H9 (cell line): ENCODE results near the gene C6orf47. TPM values are rescaled to one million over a fixed set of nuclear protein-coding genes. Genes with fewer than 3 reads are reported as not detected.
A peak's percentile ranks its signal among the peaks of the same experiment; 100 is the strongest.

ENCODE experiments used
- DNase-seq: peaks from one replicate; pipeline ENCODE4 v3.0.0-alpha.2; 2017
- H2AFZ ChIP-seq: one replicate; pipeline ENCODE4 v1.6.1; 2013; ENCODE audit warnings: mild to moderate bottlenecking, low read length, control low read depth, moderate library complexity
- H2AK5ac ChIP-seq: 2 replicates; pipeline ENCODE4 v1.6.1; 2013; ENCODE audit warnings: low read length, control low read depth, mixed read lengths; ENCODE audit not compliant: insufficient read length
- H2BK120ac ChIP-seq: one replicate; pipeline ENCODE4 v1.6.1; 2013; ENCODE audit warnings: low read depth, mild to moderate bottlenecking, low read length, control low read depth, inconsistent platforms; ENCODE audit not compliant: poor library complexity, severe bottlenecking
- H2BK12ac ChIP-seq: 2 replicates; pipeline ENCODE4 v1.6.1; 2013; ENCODE audit warnings: low read length, control low read depth, mixed read lengths, low read depth; ENCODE audit not compliant: insufficient read length
- H2BK15ac ChIP-seq: 2 replicates; pipeline ENCODE4 v1.6.1; 2013; ENCODE audit warnings: low read depth, low read length, control low read depth
- H2BK20ac ChIP-seq: one replicate; pipeline ENCODE4 v1.6.1; 2013; ENCODE audit warnings: low read depth, mild to moderate bottlenecking, low read length, control low read depth, inconsistent platforms; ENCODE audit not compliant: poor library complexity, severe bottlenecking
- H2BK5ac ChIP-seq: 2 replicates; pipeline ENCODE4 v1.6.1; 2013; ENCODE audit warnings: low read length, control low read depth, mixed read lengths; ENCODE audit not compliant: insufficient read length
- H3K14ac ChIP-seq: 2 replicates; pipeline ENCODE4 v1.6.1; 2013; ENCODE audit warnings: low read length, control low read depth; ENCODE audit not compliant: insufficient read depth
- H3K18ac ChIP-seq: 2 replicates; pipeline ENCODE4 v1.6.1; 2013; ENCODE audit warnings: low read depth, mild to moderate bottlenecking, mixed read lengths, low read length, control low read depth; ENCODE audit not compliant: insufficient read length
- H3K23ac ChIP-seq: 2 replicates; pipeline ENCODE4 v1.6.1; 2013; ENCODE audit warnings: low read length, control low read depth, mixed read lengths, low read depth; ENCODE audit not compliant: insufficient read length
- H3K23me2 ChIP-seq: 2 replicates; pipeline ENCODE4 v1.6.1; 2013; ENCODE audit warnings: low read depth, mild to moderate bottlenecking, mixed read lengths, low read length, control low read depth; ENCODE audit not compliant: insufficient read length, poor library complexity, severe bottlenecking
- H3K27ac ChIP-seq: 2 replicates; pipeline ENCODE4 v1.5.1; 2013; ENCODE audit warnings: low read length, control low read depth, mixed read lengths, low read depth; ENCODE audit not compliant: insufficient read length
- H3K27me3 ChIP-seq: 2 replicates; pipeline ENCODE4 v1.6.1; 2013; ENCODE audit warnings: low read length, control low read depth, inconsistent platforms; ENCODE audit not compliant: insufficient read depth
- H3K4ac ChIP-seq: 2 replicates; pipeline ENCODE4 v1.6.1; 2013; ENCODE audit warnings: low read depth, mild to moderate bottlenecking, control low read depth, inconsistent platforms, low read length, moderate library complexity
- H3K4me1 ChIP-seq: 2 replicates; pipeline ENCODE4 v1.6.1; 2013; ENCODE audit warnings: low read length, control low read depth, inconsistent platforms; ENCODE audit not compliant: insufficient read depth
- H3K4me2 ChIP-seq: 2 replicates; pipeline ENCODE4 v1.6.1; 2013; ENCODE audit warnings: low read length, control low read depth, mixed read lengths; ENCODE audit not compliant: insufficient read length, insufficient read depth
- H3K56ac ChIP-seq: 2 replicates; pipeline ENCODE4 v1.6.1; 2013; ENCODE audit warnings: low read depth, mild to moderate bottlenecking, mixed read lengths, low read length, control low read depth; ENCODE audit not compliant: insufficient read length
- H3K79me1 ChIP-seq: 2 replicates; pipeline ENCODE4 v1.6.1; 2013; ENCODE audit warnings: low read depth, mild to moderate bottlenecking, moderate library complexity, low read length, control low read depth, inconsistent platforms; ENCODE audit not compliant: insufficient read depth, poor library complexity, severe bottlenecking
- H3K79me2 ChIP-seq: 2 replicates; pipeline ENCODE4 v1.6.1; 2013; ENCODE audit warnings: low read length, control low read depth, inconsistent platforms; ENCODE audit not compliant: insufficient read depth
- H3K9ac ChIP-seq: 2 replicates; pipeline ENCODE4 v1.6.1; 2013; ENCODE audit warnings: low read length, control low read depth, mixed read lengths; ENCODE audit not compliant: insufficient read length; ENCODE audit errors: extremely low read depth
- H3K9me3 ChIP-seq: one replicate; pipeline ENCODE4 v1.6.1; 2013; ENCODE audit warnings: low read depth, low read length, inconsistent platforms; ENCODE audit not compliant: control insufficient read depth
- H3T11ph ChIP-seq: one replicate; pipeline ENCODE4 v1.6.1; 2013; ENCODE audit warnings: mild to moderate bottlenecking, low read length, control low read depth, inconsistent platforms
- H4K20me1 ChIP-seq: one replicate; pipeline ENCODE4 v1.6.1; 2013; ENCODE audit not compliant: control insufficient read depth, insufficient read length, insufficient read depth
- H4K5ac ChIP-seq: 2 replicates; pipeline ENCODE4 v1.6.1; 2013; ENCODE audit warnings: low read depth, mild to moderate bottlenecking, mixed read lengths, low read length, control low read depth; ENCODE audit not compliant: insufficient read length
- H4K8ac ChIP-seq: replicated peaks from 2 replicates; pipeline ENCODE4 v1.6.1; 2013; ENCODE audit warnings: low read length, control low read depth, mixed read lengths, low read depth; ENCODE audit not compliant: insufficient read length
- H4K91ac ChIP-seq: 2 replicates; pipeline ENCODE4 v1.6.1; 2013; ENCODE audit warnings: low read depth, mild to moderate bottlenecking, moderate library complexity, mixed read lengths, low read length, control low read depth; ENCODE audit not compliant: insufficient read length
- H3K27ac Mint-ChIP-seq, 3 experiments: 2 replicates in 2 of 3; 3 replicates in 1 of 3; pipeline ENCODE4 v1.8.0; 2020 to 2021; ENCODE audit warnings: mixed read lengths in 3 of 3, mild to moderate bottlenecking in 1 of 3, moderate library complexity in 1 of 3
- H3K27me3 Mint-ChIP-seq: 2 replicates; pipeline ENCODE4 v1.8.0; 2021; ENCODE audit warnings: low read depth, mild to moderate bottlenecking, moderate library complexity, mixed read lengths
- H3K36me3 Mint-ChIP-seq, 3 experiments: 2 replicates in 2 of 3; 3 replicates in 1 of 3; pipeline ENCODE4 v1.8.0; 2020 to 2021; ENCODE audit warnings: low read depth in 3 of 3, mixed read lengths in 3 of 3; ENCODE audit not compliant: insufficient read depth in 1 of 3
- H3K4me1 Mint-ChIP-seq, 2 experiments: 2 replicates each; pipeline ENCODE4 v1.8.0; 2020; ENCODE audit warnings: mixed read lengths in 2 of 2
- H3K4me3 Mint-ChIP-seq, 2 experiments: 2 replicates in 1 of 2; 3 replicates in 1 of 2; pipeline ENCODE4 v1.8.0; 2020 to 2021; ENCODE audit warnings: mild to moderate bottlenecking in 2 of 2, mixed read lengths in 2 of 2, moderate library complexity in 1 of 2
- H3K9me3 Mint-ChIP-seq, 2 experiments: 2 replicates in 1 of 2; 3 replicates in 1 of 2; pipeline ENCODE4 v1.8.0; 2020; ENCODE audit warnings: mild to moderate bottlenecking in 2 of 2, mixed read lengths in 2 of 2, moderate library complexity in 1 of 2
- CTCF ChIP-seq: fragments of 200-600 bp; sonication (generic); conservative IDR thresholded peaks from 3 replicates; pipeline ENCODE4 v1.8.0; 2021; ENCODE audit warnings: antibody characterized with exemption, mild to moderate bottlenecking
- WGBS: extraction: QIAGEN DNeasy Blood & Tissue Kit; methylation state at CpG from one replicate; pipeline ENCODE4 v1.1.7; 2013; ENCODE audit warnings: missing lambda C conversion rate, low lambda C conversion rate, mixed read lengths; ENCODE audit not compliant: insufficient read length; ENCODE audit errors: extremely low coverage; 5-methylcytosine and 5-hydroxymethylcytosine counted together
- total RNA-seq: library from RNA; stranded (reverse); gene quantifications from 2 replicates; pipeline ENCODE4 v1.2.1, GENCODE V29; 2021

C6orf47 gene
- total RNA-seq, 1 experiment from 2014 or later = 19.0 TPM

- Histone ChIP-seq H4K5ac (no peak overlapping the region), H3K4me1 (no peaks in the 10 kb centered on the region), H2BK5ac (no peak overlapping the region), H2BK120ac (no peak overlapping the region), H3T11ph (no peak overlapping the region), H3K9ac (no peak overlapping the region), H3K23ac (no peak overlapping the region), H4K91ac (no peak overlapping the region), H2BK12ac (no peak overlapping the region), H3K9me3 (no peaks in the 10 kb centered on the region), H3K79me2 (no peaks in the 10 kb centered on the region), H4K20me1 (peaks cover 2% of the 10 kb centered on the region), H2AFZ (no peak overlapping the region), H3K4me2 (no peak overlapping the region), H3K56ac (no peak overlapping the region), H4K8ac (no peak overlapping the region), H3K4ac (no peak overlapping the region), H3K23me2 (no peaks in the 10 kb centered on the region), H2BK15ac (no peak overlapping the region), H3K18ac (no peak overlapping the region), H2AK5ac (no peak overlapping the region), H3K79me1 (no peaks in the 10 kb centered on the region), H3K27ac (no peak overlapping the region), H3K14ac (no peak overlapping the region), H2BK20ac (no peak overlapping the region), H3K27me3 (no peaks in the 10 kb centered on the region)
- no peaks in the 10 kb centered on the region for H3K4me1 Mint-ChIP-seq
- peak overlapping the region in 2 of 3 experiments; percentile 25 to 91; a peak in 2 of 7 replicates for H3K27ac Mint-ChIP-seq
- H3K27me3 Mint-ChIP-seq = no peaks in the 10 kb centered on the region
- no peak for DNase-seq
- H3K36me3 Mint-ChIP-seq = peaks cover 46 to 89% (median 82%) of the 10 kb centered on the region in 3 experiments
- no CpG with 5 or more reads among the region's 9 CpGs for WGBS
- H3K9me3 Mint-ChIP-seq = no peaks in the 10 kb centered on the region
- H3K4me3 Mint-ChIP-seq = no peak overlapping the region
- TF ChIP-seq CTCF = no peak
These were observed 21.5 kb downstream of the C6orf47 start for GRCh38 chr6:31639043-31639442.
